Measurements from ENCODE around the gene CDH13.

CDH13 gene

DNA sequence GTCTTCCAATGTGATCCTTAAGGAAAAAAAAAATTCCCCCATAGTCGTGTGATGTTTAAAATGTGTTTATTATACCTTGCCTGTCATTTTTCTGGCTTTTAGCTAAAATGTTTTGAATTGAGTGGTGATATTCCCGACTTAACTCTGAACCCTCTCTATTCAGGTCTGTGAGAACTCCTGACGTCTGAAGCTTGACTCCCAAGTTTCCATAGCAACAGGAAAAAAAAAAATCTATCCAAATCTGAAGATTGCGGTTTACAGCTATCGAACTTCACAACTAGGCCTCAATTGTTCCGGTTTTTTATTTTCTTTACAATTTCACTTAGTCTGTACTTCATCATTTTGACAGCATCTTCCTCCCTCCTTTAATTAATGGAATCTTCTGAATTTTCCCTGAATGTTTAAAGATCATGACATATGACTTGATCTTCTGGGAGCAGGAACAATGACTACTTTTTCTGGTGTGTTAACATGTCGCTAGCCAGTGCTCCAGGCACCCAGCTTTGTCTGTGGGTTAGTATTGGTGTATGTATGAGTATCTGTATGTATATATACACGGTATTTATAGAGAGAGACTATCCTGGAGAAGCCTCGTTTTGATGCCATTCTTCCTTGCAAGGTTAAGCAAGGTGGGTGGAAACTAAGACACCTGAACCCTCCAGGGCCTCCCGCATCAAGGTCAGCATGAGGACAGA lies 1168.2 kb downstream of the CDH13 start:
- Mint-ChIP-seq H3K4me1 (peaks cover 9% of the 10 kb centered on the region), H3K36me3 (ENCODE audit: insufficient read depth) (no peaks in the 10 kb centered on the region), H3K27me3 (peaks cover 73% of the 10 kb centered on the region), H3K9me3 (no peaks in the 10 kb centered on the region), H3K4me3 (no peak overlapping the region), H3K27ac (ENCODE audit: low read depth) (no peak overlapping the region)
- no peak for DNase-seq (ENCODE audit: low spot score in 2 of 2)
- no peak for ATAC-seq (replicated peaks; ENCODE audit: extremely low read depth, poor library complexity, severe bottlenecking)

- Mint-ChIP-seq H3K27ac (ENCODE audit: low read depth) (no peak overlapping the region), H3K36me3 (ENCODE audit: insufficient read depth) (no peaks in the 10 kb centered on the region), H3K9me3 (no peaks in the 10 kb centered on the region), H3K27me3 (peaks cover 89% of the 10 kb centered on the region), H3K4me3 (no peak overlapping the region), H3K4me1 (peaks cover 9% of the 10 kb centered on the region)
- no peak for ATAC-seq (replicated peaks; ENCODE audit: extremely low read depth, poor library complexity, severe bottlenecking)
- DNase-seq (ENCODE audit: low spot score in 2 of 2): no peak
These were observed 1170.2 kb downstream of the CDH13 start for GRCh38 chr16:83797013-83797412.

- Mint-ChIP-seq H3K36me3 (ENCODE audit: insufficient read depth) (no peaks in the 10 kb centered on the region), H3K27me3 (peaks cover 67% of the 10 kb centered on the region)
These were observed 1172.6 kb downstream of the CDH13 start for GRCh38 chr16:83799336-83799735.

DNA sequence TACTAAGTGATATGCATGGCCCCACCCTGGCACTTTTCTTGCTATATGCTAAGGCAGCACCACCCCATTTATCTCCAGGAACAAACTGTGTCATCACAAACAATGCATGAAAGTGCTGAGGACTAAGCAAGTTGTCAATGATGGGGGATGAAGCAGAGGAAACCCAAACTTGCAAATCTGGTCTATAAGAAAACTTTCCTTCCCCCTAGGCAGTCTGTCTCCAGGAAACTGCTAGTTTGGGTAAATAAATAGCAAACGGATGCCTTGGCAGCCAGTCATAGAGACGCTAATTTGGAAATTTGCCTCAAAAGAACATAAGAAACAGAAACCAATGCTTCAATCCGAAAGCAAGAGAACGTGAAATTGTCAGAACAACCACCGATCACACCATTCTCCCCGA lies 1175.4 kb downstream of the CDH13 start:
- Mint-ChIP-seq H3K9me3 (no peaks in the 10 kb centered on the region), H3K4me1 (no peaks in the 10 kb centered on the region), H3K4me3 (no peak overlapping the region), H3K27ac (ENCODE audit: low read depth) (no peak overlapping the region), H3K27me3 (peaks cover 41% of the 10 kb centered on the region), H3K36me3 (ENCODE audit: insufficient read depth) (no peaks in the 10 kb centered on the region)
- no peak for ATAC-seq (replicated peaks; ENCODE audit: extremely low read depth, poor library complexity, severe bottlenecking)
- no peak for DNase-seq (ENCODE audit: low spot score in 2 of 2)

More at GRCh38 chr16:83799336-83799735, 1172.6 kb downstream of the CDH13 start:
- no peak for ATAC-seq (replicated peaks; ENCODE audit: extremely low read depth, poor library complexity, severe bottlenecking)
- Mint-ChIP-seq H3K27ac (ENCODE audit: low read depth) (no peak overlapping the region), H3K9me3 (no peaks in the 10 kb centered on the region), H3K4me1 (no peaks in the 10 kb centered on the region), H3K4me3 (no peak overlapping the region)
- DNase-seq (ENCODE audit: low spot score in 2 of 2): no peak

DNA sequence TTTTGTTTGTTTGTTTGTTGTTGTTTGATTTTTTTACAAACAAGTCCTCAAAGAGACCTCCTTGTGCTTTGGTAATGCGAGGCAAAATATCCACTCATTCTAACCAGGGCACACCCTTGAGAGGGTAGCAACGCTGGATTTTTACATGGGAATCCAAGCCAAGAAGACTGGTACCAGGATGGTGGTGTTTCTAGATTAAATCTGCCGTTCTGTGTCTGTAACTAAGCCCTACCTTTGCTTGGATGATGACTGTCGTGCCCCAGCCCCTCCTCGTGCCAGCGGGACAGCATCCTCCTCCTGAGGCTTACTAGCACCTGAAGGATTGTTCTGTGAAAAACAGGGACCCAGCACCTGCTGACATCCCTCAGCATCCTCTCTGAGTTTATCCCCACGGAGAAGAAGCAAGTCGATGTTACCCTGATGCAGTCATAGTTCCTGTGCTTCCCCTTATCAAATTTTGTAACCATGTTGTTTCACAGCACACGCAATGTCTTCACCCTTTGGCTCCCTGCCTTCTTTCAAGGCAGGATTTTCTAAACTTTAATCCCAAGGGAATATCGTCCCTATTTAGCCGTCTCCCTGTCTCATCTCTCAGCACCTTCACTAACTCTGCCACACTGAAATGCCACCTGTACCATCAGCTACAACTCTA lies 1175.9 kb downstream of the CDH13 start:
- no peak overlapping the region for H3K27ac Mint-ChIP-seq (ENCODE audit: low read depth)
- no peak overlapping the region for H3K4me3 Mint-ChIP-seq
- no peaks in the 10 kb centered on the region for H3K9me3 Mint-ChIP-seq
- ATAC-seq (replicated peaks; ENCODE audit: extremely low read depth, poor library complexity, severe bottlenecking): no peak
- H3K36me3 Mint-ChIP-seq (ENCODE audit: insufficient read depth): peaks cover under 1% of the 10 kb centered on the region
- peaks cover 38% of the 10 kb centered on the region for H3K27me3 Mint-ChIP-seq
- no peaks in the 10 kb centered on the region for H3K4me1 Mint-ChIP-seq
- DNase-seq (ENCODE audit: low spot score in 2 of 2): no peak

GRCh38 chr16:83803811-83804210 lies 1177.0 kb downstream of the CDH13 start:
- peaks cover 8% of the 10 kb centered on the region for H3K36me3 Mint-ChIP-seq (ENCODE audit: insufficient read depth)
- H3K9me3 Mint-ChIP-seq: no peaks in the 10 kb centered on the region
- H3K4me1 Mint-ChIP-seq: peaks cover 7% of the 10 kb centered on the region
- DNase-seq (ENCODE audit: low spot score in 2 of 2): no peak
- no peak for ATAC-seq (replicated peaks; ENCODE audit: extremely low read depth, poor library complexity, severe bottlenecking)
- H3K4me3 Mint-ChIP-seq: no peak overlapping the region
- H3K27ac Mint-ChIP-seq (ENCODE audit: low read depth): no peak overlapping the region
- H3K27me3 Mint-ChIP-seq: peaks cover 30% of the 10 kb centered on the region

- H3K4me3 Mint-ChIP-seq: no peak overlapping the region
- H3K27ac Mint-ChIP-seq (ENCODE audit: low read depth): no peak overlapping the region
- DNase-seq (ENCODE audit: low spot score in 2 of 2) (no peak), ATAC-seq (replicated peaks; ENCODE audit: extremely low read depth, poor library complexity, severe bottlenecking) (no peak)
- H3K27me3 Mint-ChIP-seq: peaks cover 25% of the 10 kb centered on the region
- H3K9me3 Mint-ChIP-seq: no peaks in the 10 kb centered on the region
- peaks cover 12% of the 10 kb centered on the region for H3K4me1 Mint-ChIP-seq
- peaks cover 14% of the 10 kb centered on the region for H3K36me3 Mint-ChIP-seq (ENCODE audit: insufficient read depth)
These were observed 1177.6 kb downstream of the CDH13 start for GRCh38 chr16:83804366-83804765.

DNA sequence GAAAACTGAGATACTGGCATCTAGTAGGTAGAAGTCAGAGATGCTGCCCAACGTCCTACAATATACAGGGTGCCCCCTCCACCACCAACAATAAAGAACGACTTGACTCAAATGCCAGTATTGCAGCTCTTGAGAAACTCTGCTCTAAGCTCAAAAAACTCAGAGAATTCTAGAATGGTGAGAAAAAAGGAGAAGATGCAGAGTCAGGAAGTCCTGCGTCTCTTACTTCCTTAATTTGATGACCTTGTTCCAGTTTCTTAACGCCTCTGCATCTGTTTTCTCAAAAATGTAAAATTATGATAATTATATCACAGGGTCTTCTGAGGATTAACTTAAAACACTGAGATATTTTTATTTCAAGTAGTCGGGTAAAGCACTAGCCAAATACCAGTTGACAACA lies 1179.3 kb downstream of the CDH13 start:
- DNase-seq (ENCODE audit: low spot score in 2 of 2) (no peak), ATAC-seq (replicated peaks; ENCODE audit: extremely low read depth, poor library complexity, severe bottlenecking) (no peak)
- no peak overlapping the region for H3K4me3 Mint-ChIP-seq
- H3K4me1 Mint-ChIP-seq: peaks cover 13% of the 10 kb centered on the region
- H3K9me3 Mint-ChIP-seq: no peaks in the 10 kb centered on the region
- H3K27me3 Mint-ChIP-seq: peaks cover 8% of the 10 kb centered on the region
- no peak overlapping the region for H3K27ac Mint-ChIP-seq (ENCODE audit: low read depth)
- H3K36me3 Mint-ChIP-seq (ENCODE audit: insufficient read depth): peaks cover 18% of the 10 kb centered on the region

- ATAC-seq (replicated peaks; ENCODE audit: extremely low read depth, poor library complexity, severe bottlenecking) (no peak), DNase-seq (ENCODE audit: low spot score in 2 of 2) (no peak)
- H3K4me1 Mint-ChIP-seq: peaks cover 13% of the 10 kb centered on the region
- peaks cover 1% of the 10 kb centered on the region for H3K27me3 Mint-ChIP-seq
- H3K36me3 Mint-ChIP-seq (ENCODE audit: insufficient read depth): peaks cover 22% of the 10 kb centered on the region
- H3K27ac Mint-ChIP-seq (ENCODE audit: low read depth): no peak overlapping the region
- peak overlapping the region; percentile 95 for H3K4me3 Mint-ChIP-seq
- no peaks in the 10 kb centered on the region for H3K9me3 Mint-ChIP-seq
These were observed 1180.0 kb downstream of the CDH13 start for GRCh38 chr16:83806731-83807130.

DNA sequence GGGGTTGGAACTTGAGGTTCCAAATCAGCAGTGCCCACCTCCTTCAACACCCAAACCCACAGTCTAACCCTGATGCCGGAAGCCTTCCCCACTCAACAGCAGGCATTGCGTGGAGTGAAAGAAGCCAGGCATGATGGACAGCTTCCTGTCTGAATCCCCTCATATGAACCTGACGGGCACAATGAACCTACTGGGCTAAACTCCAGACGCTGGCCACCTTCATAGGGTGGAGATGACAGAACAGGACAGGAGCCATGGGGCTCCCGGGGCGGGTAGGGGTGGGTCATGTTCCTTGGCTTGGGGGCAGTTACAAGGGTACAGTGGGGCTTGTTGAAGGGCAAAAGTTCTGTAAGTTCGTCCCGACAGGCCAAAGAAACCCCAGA lies 1180.5 kb downstream of the CDH13 start:
- Mint-ChIP-seq H3K4me3 (peak overlapping the region; percentile 95), H3K4me1 (peaks cover 13% of the 10 kb centered on the region), H3K9me3 (no peaks in the 10 kb centered on the region), H3K27me3 (no peaks in the 10 kb centered on the region), H3K27ac (ENCODE audit: low read depth) (peak overlapping the region; percentile 93), H3K36me3 (ENCODE audit: insufficient read depth) (peaks cover 24% of the 10 kb centered on the region)
- DNase-seq (ENCODE audit: low spot score in 2 of 2) (no peak), ATAC-seq (replicated peaks; ENCODE audit: extremely low read depth, poor library complexity, severe bottlenecking) (no peak)

DNA sequence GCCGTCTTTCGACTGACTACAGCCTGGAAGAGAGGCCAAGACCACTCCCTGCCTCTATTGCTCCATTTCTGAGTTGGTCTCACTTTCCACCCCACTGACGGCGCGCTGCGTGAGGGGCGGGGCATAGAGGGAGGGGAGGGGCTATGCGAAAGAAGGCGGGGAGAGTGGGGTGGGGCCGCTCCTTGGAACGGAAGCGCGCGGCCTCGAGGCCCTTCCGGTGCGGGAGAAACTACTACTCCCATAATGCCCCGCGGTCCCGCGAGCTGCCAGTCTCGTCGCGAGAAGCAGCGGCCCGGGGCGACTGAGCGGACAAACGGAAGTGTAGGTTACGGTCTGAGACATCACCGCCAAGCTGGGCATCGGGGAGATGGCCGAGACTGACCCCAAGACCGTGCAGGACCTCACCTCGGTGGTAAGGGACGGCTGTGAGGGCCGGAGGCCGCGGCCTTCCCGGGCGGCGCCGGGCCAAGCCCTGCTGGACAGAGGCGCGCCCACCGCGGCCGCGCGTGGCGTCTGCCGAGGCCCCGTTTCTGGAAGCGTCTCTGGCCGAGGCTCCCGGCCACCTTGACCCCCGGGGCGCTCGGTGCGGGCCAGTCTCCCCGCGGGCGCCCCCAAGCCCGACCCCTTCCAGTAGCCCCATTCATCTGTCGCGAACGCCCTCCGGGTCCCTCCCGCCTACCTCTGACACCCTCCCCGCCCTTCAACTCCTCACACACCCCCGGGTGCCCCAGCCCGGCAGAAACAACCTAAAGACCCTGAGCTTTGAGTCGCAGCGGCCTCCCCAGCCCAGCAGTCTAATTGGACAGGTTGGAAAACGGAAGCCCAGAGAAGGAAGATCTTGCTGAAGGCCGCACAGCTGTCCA lies 1181.2 kb downstream of the CDH13 start, which contains the start of gene HSBP1:
Gene HSBP1 (plus strand): TSS at position 269 of the 863 bp plus-strand sequence. CDS start 99 bp downstream, at position 368.
- H3K4me3 Mint-ChIP-seq: peak within 1 kb of the TSS; percentile 95
- H3K36me3 Mint-ChIP-seq (ENCODE audit: insufficient read depth): peaks cover 30% of the 10 kb centered on the region
- no peaks in the 10 kb centered on the region for H3K27me3 Mint-ChIP-seq
- peak within 1 kb of the TSS; percentile 93 for H3K27ac Mint-ChIP-seq (ENCODE audit: low read depth)
- ATAC-seq (replicated peaks; ENCODE audit: extremely low read depth, poor library complexity, severe bottlenecking) (peak; percentile 97), DNase-seq (ENCODE audit: low spot score in 2 of 2) (peak; percentile 86 to 87)
- H3K9me3 Mint-ChIP-seq: no peaks in the 10 kb centered on the region
- peaks cover 13% of the 10 kb centered on the region for H3K4me1 Mint-ChIP-seq

DNA sequence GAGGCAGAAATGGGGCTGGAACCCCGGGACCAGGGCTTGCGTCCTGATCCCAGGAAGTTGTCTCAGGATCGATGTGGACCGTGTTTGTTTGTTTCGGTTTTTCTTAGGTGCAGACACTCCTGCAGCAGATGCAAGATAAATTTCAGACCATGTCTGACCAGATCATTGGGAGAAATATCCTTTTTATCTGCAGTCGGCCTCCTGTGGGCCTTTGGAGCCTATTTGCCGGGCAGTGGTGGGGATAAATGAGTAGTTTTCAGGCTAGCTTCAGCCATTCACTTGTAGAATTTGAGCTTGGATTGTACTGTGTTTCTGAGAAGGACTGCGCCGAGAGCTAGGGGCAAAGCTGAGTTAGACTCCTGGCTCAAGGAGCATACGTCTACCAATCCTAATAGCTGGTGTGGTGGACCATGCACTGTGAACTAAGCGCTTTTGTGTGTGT lies 1181.8 kb downstream of the CDH13 start:
- H3K36me3 Mint-ChIP-seq (ENCODE audit: insufficient read depth): peaks cover 30% of the 10 kb centered on the region
- no peaks in the 10 kb centered on the region for H3K9me3 Mint-ChIP-seq
- H3K4me1 Mint-ChIP-seq: peaks cover 13% of the 10 kb centered on the region
- DNase-seq (ENCODE audit: low spot score in 2 of 2): no peak
- no peaks in the 10 kb centered on the region for H3K27me3 Mint-ChIP-seq
- ATAC-seq (replicated peaks; ENCODE audit: extremely low read depth, poor library complexity, severe bottlenecking): no peak
- H3K27ac Mint-ChIP-seq (ENCODE audit: low read depth): peak overlapping the region; percentile 93
- peak overlapping the region; percentile 95 for H3K4me3 Mint-ChIP-seq
